ENCODE results near the gene KAT2B. TPM values are rescaled to one million over a fixed set of nuclear protein-coding genes. Genes with fewer than 3 reads are reported as not detected.

KAT2B gene
- total RNA-seq, 1 experiment from 2014 or later = 9.8 TPM

DNA sequence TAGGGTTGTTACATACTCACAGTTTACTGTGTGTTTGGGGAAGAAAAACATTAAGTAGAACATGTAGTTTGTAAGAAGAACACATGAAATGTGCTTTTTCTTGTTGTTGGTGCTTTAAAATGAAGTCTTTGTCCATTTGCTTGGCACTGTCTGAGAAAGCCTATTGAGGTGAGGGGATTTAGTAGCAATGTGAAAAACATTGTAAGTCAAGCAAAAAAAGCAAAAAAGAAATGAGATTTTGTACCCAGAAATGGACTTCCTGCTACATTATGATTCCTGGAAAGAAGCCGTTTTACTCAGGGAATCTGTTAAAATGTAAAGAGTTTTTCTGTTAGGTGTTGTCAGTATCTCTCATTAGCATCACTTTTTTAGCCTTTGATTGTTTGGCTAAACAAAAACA lies 59.9 kb downstream of the KAT2B start:
- Mint-ChIP-seq H3K4me1 (ENCODE audit: low read depth, unreplicated experiment) (no peaks in the 10 kb centered on the region), H3K4me3 (ENCODE audit: unreplicated experiment) (no peak overlapping the region), H3K9me3 (ENCODE audit: unreplicated experiment) (no peaks in the 10 kb centered on the region), H3K27ac (ENCODE audit: unreplicated experiment) (no peak overlapping the region), H3K27me3 (ENCODE audit: insufficient read depth, unreplicated experiment) (no peaks in the 10 kb centered on the region), H3K36me3 (ENCODE audit: insufficient read depth, unreplicated experiment) (no peaks in the 10 kb centered on the region)
- Histone ChIP-seq H3K9me3 (no peaks in the 10 kb centered on the region), H3K36me3 (ENCODE audit: control insufficient read depth, insufficient read depth, low read length) (no peaks in the 10 kb centered on the region), H3K4me3 (ENCODE audit: low read depth, low read length) (no peak overlapping the region), H3K27me3 (replicated peaks; ENCODE audit: control insufficient read depth, insufficient read depth, low read length) (no peaks in the 10 kb centered on the region), H3K4me1 (no peaks in the 10 kb centered on the region)
- intact Hi-C loops (cut with micrococcal nuclease; ENCODE audit: unreplicated experiment) = no loop called here
- ChIA-PET POLR2A (no interaction called here), CTCF (no interaction called here)
- TF ChIP-seq, protein P1, sequence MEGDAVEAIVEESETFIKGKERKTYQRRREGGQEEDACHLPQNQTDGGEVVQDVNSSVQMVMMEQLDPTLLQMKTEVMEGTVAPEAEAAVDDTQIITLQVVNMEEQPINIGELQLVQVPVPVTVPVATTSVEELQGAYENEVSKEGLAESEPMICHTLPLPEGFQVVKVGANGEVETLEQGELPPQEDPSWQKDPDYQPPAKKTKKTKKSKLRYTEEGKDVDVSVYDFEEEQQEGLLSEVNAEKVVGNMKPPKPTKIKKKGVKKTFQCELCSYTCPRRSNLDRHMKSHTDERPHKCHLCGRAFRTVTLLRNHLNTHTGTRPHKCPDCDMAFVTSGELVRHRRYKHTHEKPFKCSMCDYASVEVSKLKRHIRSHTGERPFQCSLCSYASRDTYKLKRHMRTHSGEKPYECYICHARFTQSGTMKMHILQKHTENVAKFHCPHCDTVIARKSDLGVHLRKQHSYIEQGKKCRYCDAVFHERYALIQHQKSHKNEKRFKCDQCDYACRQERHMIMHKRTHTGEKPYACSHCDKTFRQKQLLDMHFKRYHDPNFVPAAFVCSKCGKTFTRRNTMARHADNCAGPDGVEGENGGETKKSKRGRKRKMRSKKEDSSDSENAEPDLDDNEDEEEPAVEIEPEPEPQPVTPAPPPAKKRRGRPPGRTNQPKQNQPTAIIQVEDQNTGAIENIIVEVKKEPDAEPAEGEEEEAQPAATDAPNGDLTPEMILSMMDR (IDR thresholded peaks at IDR 0.05; ENCODE audit: insufficient read depth in 1 of 2, low read depth in 1 of 2, low read length in 1 of 2, severe bottlenecking in 1 of 2, unreplicated experiment in 1 of 2) = no peak
- BruUV-seq (replicated peaks) = no TSS peak
- DNase-seq = no peak

DNA sequence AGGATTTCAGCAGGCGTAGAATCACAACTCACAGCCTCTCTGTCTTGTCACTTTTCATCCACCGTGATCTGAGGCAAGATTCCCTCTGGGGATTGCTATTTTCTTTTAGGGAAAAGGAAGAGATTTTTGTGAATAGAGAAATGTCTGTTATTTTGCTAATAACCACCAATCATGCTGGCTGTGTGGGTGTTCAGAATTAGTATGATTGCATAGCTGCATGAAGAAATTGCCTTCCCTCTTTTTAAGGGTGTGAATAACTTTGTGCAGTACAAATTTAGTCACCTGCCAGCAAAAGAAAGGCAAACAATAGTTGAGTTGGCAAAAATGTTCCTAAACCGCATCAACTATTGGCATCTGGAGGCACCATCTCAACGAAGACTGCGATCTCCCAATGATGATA lies 60.8 kb downstream of the KAT2B start:
- TF ChIP-seq, protein P1 (IDR thresholded peaks at IDR 0.05; ENCODE audit: insufficient read depth in 1 of 2, low read depth in 1 of 2, low read length in 1 of 2, severe bottlenecking in 1 of 2, unreplicated experiment in 1 of 2) = no peak
- Histone ChIP-seq H3K4me1 (no peaks in the 10 kb centered on the region), H3K9me3 (no peaks in the 10 kb centered on the region), H3K36me3 (ENCODE audit: control insufficient read depth, insufficient read depth, low read length) (no peaks in the 10 kb centered on the region), H3K27me3 (replicated peaks; ENCODE audit: control insufficient read depth, insufficient read depth, low read length) (no peaks in the 10 kb centered on the region), H3K4me3 (ENCODE audit: low read depth, low read length) (no peak overlapping the region)
- H3K27me3 Mint-ChIP-seq (ENCODE audit: insufficient read depth, unreplicated experiment) = no peaks in the 10 kb centered on the region
- H3K9me3 Mint-ChIP-seq (ENCODE audit: unreplicated experiment) = no peaks in the 10 kb centered on the region
- no peak for DNase-seq
- no peaks in the 10 kb centered on the region for H3K4me1 Mint-ChIP-seq (ENCODE audit: low read depth, unreplicated experiment)
- CTCF ChIA-PET = no interaction called here
- intact Hi-C loops (cut with micrococcal nuclease; ENCODE audit: unreplicated experiment) = no loop called here
- no peak overlapping the region for H3K4me3 Mint-ChIP-seq (ENCODE audit: unreplicated experiment)
- no TSS peak for BruUV-seq (replicated peaks)
- POLR2A ChIA-PET = no interaction called here
- H3K27ac Mint-ChIP-seq (ENCODE audit: unreplicated experiment) = no peak overlapping the region
- no peaks in the 10 kb centered on the region for H3K36me3 Mint-ChIP-seq (ENCODE audit: insufficient read depth, unreplicated experiment)

DNA sequence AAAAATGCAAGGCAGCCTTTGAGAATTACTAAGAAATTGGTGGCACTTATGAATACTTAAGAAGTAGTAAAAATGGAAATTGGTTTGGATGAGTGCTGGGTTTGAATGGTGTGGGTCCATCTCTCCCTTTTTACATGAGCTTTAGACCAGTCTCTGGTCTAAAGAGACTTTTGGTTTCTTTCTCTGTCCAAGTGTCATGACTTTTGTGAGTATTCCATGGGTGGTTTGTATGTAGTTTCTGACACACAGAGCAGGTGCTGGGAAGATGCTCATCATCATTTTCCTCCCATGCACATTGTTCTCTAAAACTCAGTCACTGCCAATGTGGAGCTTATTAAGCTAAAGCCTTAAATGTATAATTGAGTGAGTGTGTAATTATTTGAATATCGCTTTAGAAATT lies 63.5 kb downstream of the KAT2B start:
- H3K27me3 ChIP-seq (replicated peaks; ENCODE audit: control insufficient read depth, insufficient read depth, low read length) = no peaks in the 10 kb centered on the region
- intact Hi-C loops (cut with micrococcal nuclease; ENCODE audit: unreplicated experiment) = no loop called here

More for the DNA sequence above, 63.5 kb downstream of the KAT2B start:
- BruUV-seq (replicated peaks) = no TSS peak
- Histone ChIP-seq H3K9me3 (no peaks in the 10 kb centered on the region), H3K36me3 (ENCODE audit: control insufficient read depth, insufficient read depth, low read length) (no peaks in the 10 kb centered on the region), H3K4me3 (ENCODE audit: low read depth, low read length) (no peak overlapping the region), H3K4me1 (no peaks in the 10 kb centered on the region)
- Mint-ChIP-seq H3K27ac (ENCODE audit: unreplicated experiment) (no peak overlapping the region), H3K27me3 (ENCODE audit: insufficient read depth, unreplicated experiment) (no peaks in the 10 kb centered on the region), H3K9me3 (ENCODE audit: unreplicated experiment) (no peaks in the 10 kb centered on the region), H3K36me3 (ENCODE audit: insufficient read depth, unreplicated experiment) (no peaks in the 10 kb centered on the region), H3K4me1 (ENCODE audit: low read depth, unreplicated experiment) (no peaks in the 10 kb centered on the region), H3K4me3 (ENCODE audit: unreplicated experiment) (no peak overlapping the region)
- ChIA-PET CTCF (no interaction called here), POLR2A (no interaction called here)
- TF ChIP-seq, protein P1 (IDR thresholded peaks at IDR 0.05; ENCODE audit: insufficient read depth in 1 of 2, low read depth in 1 of 2, low read length in 1 of 2, severe bottlenecking in 1 of 2, unreplicated experiment in 1 of 2) = no peak
- DNase-seq = no peak

Measured in Caco-2 (cell line).